ENCODE results near the gene PHF5A. TPM values are rescaled to one million over a fixed set of nuclear protein-coding genes. Genes with fewer than 3 reads are reported as not detected.
A peak's percentile ranks its signal among the peaks of the same experiment; 100 is the strongest.

Gene PHF5A
- total RNA-seq, 2 experiments from 2014 or later: 63.6 to 64.8 TPM

DNA sequence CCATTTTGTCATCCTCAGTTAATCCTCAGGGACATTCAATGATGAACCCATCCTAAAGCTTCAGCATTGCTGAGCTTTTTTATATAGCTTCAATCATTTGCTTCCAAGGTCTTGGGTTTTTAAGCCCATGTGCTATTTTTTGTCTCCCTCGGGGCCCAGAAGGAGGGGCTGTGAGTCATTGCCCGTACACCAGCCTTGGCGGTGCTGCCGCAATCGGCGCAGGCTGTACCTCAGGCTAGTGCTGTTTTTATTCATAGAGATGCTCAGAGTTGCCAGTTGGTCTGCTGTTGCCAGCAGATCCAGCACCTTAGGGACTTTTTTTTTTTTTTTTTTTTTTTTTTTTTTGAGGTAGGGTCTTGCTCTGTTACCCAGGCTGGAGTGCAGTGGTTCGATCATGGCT, 35.9 kb upstream of the PHF5A start:
- POLR2A ChIA-PET: no interaction called here
- Mint-ChIP-seq H3K9me3 (no peaks in the 10 kb centered on the region), H3K4me1 (no peaks in the 10 kb centered on the region), H3K27ac (no peak overlapping the region), H3K27me3 (no peaks in the 10 kb centered on the region), H3K36me3 (ENCODE audit: low read depth) (peaks cover 13% of the 10 kb centered on the region), H3K4me3 (no peak overlapping the region)
- CTCF ChIA-PET: interaction anchor here (1.8 to 3.1 kb wide), 2 partner anchors 48 to 100 kb away, joined by 4 to 9 read pairs; no protein-coding TSS in a partner anchor
- no peak for DNase-seq

DNA sequence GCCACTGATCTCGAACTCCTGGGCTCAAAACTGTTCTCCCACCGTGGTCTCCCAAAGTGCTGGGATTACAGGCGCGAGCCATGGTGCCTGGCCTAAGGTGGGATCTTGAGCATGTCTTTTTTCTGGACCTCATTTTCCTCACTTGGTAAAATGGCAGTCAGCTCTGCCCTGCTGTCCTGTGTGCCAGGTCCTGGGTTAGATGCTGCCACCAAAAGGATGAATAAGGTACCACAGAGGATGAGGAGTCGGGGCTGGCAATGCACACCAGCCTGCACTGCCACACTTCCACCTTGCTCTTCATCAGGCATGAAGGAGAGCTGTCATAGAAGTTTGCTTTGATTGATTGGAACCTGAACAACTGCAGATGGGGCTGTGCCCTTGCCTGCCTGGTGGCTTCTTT, 32.7 kb upstream of the PHF5A start:
- peaks cover 10% of the 10 kb centered on the region for H3K36me3 Mint-ChIP-seq (ENCODE audit: low read depth)
- H3K27me3 Mint-ChIP-seq: no peaks in the 10 kb centered on the region
- no peaks in the 10 kb centered on the region for H3K9me3 Mint-ChIP-seq
- DNase-seq: peak; percentile 37
- ChIA-PET CTCF (interaction anchor here (0.8 to 2.3 kb wide), 4 partner anchors 9 to 100 kb away, joined by 3 to 11 read pairs (median 4); no protein-coding TSS in a partner anchor), POLR2A (interaction anchor here (0.6 to 0.9 kb wide), 2 partner anchors 32 to 41 kb away, joined by 3 to 5 read pairs; partner anchors contain the start of genes ACO2 and PHF5A)
- no peaks in the 10 kb centered on the region for H3K4me1 Mint-ChIP-seq
- H3K4me3 Mint-ChIP-seq: no peak overlapping the region
- no peak overlapping the region for H3K27ac Mint-ChIP-seq

DNA sequence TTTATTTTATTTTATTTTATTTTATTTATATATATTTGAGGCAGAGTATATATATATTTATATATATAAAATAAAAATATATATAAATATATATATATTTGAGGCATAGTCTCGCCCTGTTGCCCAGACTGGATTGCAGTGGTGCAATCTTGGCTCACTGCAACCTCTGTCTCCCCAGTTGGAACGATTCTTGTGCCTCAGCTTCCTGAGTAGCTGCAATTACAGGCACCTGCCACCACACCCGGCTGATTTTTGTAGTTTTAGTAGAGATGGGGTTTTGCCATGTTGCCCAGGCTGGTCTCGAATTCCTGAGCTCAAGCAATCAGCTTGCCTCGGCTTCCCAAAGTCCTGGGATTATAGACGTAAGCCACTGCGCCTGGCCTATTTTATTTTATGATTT, 31.8 kb upstream of the PHF5A start:
- H3K9me3 Mint-ChIP-seq: no peaks in the 10 kb centered on the region
- POLR2A ChIA-PET: interaction anchor here (0.9 kb wide), 1 partner anchor 31 kb away, joined by 5 read pairs; the partner anchor contains the start of genes ACO2 and PHF5A
- no peak overlapping the region for H3K4me3 Mint-ChIP-seq
- DNase-seq: no peak
- H3K36me3 Mint-ChIP-seq (ENCODE audit: low read depth): peaks cover 10% of the 10 kb centered on the region
- no peaks in the 10 kb centered on the region for H3K27me3 Mint-ChIP-seq
- no peaks in the 10 kb centered on the region for H3K4me1 Mint-ChIP-seq
- CTCF ChIA-PET: interaction anchor here (0.6 to 2.3 kb wide), 3 partner anchors 34 to 97 kb away, joined by 3 to 11 read pairs (median 3); no protein-coding TSS in a partner anchor
- no peak overlapping the region for H3K27ac Mint-ChIP-seq

DNA sequence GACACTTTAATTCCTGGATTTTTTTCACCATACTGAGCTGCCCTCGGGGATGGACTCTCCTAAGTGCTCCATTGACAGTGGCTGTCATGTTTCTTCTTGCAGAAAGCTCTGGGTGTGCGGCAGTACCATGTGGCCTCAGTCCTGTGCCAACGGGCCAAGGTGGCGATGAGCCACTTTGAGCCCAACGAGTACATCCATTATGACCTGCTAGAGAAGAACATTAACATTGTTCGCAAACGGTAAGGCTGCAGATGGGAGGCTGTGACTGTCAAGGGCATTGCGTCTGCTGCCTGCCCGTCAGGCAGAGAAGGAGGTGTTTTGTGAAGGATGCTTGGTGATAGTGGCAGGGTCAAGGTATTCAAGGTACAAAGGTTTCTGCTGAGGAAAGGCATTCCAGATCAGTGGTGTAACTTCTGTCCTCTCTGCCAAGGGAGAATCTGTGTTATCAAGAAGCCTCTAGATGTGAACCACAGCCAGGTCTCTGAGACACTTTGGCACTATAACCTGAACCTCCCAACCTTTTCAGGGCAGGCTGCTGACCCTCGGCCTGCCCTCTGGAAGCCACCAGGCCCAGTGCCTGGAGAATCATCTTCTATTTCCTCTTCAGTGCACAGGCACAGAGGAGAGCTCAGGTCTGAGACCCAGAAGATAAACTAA, 31.3 kb upstream of the PHF5A start:
- no peaks in the 10 kb centered on the region for H3K27me3 Mint-ChIP-seq
- H3K4me3 Mint-ChIP-seq: no peak overlapping the region
- no peaks in the 10 kb centered on the region for H3K4me1 Mint-ChIP-seq
- ChIA-PET CTCF (interaction anchor here (0.6 to 2.3 kb wide), 2 partner anchors 96 to 245 kb away, joined by 3 to 11 read pairs; no protein-coding TSS in a partner anchor), POLR2A (no interaction called here)
- no peak for DNase-seq
- H3K27ac Mint-ChIP-seq: no peak overlapping the region
- H3K36me3 Mint-ChIP-seq (ENCODE audit: low read depth): peaks cover 10% of the 10 kb centered on the region
- H3K9me3 Mint-ChIP-seq: no peaks in the 10 kb centered on the region

DNA sequence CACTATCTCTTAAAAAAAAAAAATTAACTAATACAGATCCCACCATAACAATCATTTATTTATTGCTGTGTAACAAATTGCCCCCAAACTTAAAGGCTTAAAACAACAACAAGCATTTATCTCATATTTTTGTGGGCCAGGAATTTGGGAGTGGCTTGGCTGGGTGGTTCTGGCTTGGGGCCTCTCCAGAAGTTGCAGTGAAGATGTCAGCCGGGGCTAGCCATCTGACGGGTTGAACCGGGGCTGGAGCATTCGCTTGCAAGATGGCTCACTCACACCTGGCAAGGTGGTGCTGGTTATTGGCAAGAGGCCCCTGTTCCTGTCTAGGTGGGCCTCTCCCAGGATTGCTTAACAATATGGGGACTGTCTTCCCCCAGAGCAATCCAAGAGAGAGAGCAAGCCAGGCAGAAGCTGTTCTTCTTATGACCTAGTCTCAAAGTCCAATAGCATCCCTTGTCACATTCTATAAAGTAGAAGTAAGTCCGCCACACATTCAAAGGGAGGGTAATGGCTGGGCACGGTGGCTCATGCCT, 29.9 kb upstream of the PHF5A start:
- Mint-ChIP-seq H3K36me3 (ENCODE audit: low read depth) (peaks cover 8% of the 10 kb centered on the region), H3K9me3 (no peaks in the 10 kb centered on the region), H3K27ac (no peak overlapping the region), H3K4me3 (no peak overlapping the region), H3K4me1 (no peaks in the 10 kb centered on the region), H3K27me3 (no peaks in the 10 kb centered on the region)
- POLR2A ChIA-PET: no interaction called here
- no peak for DNase-seq
- CTCF ChIA-PET: interaction anchor here (0.6 kb wide), 2 partner anchors 581 to 945 kb away, joined by 3 read pairs; no protein-coding TSS in a partner anchor

DNA sequence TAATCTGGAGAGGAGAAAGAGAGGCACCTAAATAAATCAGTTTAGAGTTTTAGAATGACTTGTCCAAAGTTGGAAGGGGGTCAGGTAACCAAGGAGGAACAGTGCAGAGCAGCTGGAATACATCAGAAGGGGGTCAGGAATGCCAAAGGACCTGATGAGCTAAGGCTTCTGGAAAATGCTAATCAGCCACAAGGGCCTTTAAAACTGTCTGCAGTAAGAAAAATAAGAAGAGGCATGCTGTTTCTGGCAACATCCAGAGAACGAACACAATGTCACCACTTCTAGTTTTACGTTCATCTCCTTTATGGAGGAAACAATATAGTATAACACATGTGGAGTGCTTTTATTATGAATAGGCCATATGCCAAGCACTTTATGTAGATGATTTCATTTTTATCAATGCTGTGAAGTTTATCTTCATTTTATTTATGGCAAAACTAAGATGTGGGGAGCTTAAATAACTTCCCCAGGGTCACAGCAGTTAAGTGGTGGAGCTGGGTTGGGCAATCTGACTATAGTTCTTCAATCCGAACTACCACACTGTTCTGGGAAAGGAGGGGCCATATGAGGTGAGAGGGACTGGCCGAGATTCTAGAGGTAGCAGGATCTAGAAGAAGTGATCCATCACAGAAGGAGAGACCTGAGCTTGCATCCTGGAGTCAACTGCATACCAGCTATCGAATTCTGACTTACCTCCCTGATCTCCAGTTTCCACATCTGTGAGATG, 23.0 kb upstream of the PHF5A start:
- ChIA-PET CTCF (interaction anchor here (0.5 to 2.0 kb wide), 5 partner anchors 10 to 711 kb away, joined by 3 to 5 read pairs (median 4); no protein-coding TSS in a partner anchor), POLR2A (no interaction called here)
- Mint-ChIP-seq H3K27me3 (no peaks in the 10 kb centered on the region), H3K27ac (no peak overlapping the region), H3K9me3 (no peaks in the 10 kb centered on the region), H3K36me3 (ENCODE audit: low read depth) (no peaks in the 10 kb centered on the region), H3K4me1 (peaks cover 6% of the 10 kb centered on the region), H3K4me3 (no peak overlapping the region)
- no peak for DNase-seq

DNA sequence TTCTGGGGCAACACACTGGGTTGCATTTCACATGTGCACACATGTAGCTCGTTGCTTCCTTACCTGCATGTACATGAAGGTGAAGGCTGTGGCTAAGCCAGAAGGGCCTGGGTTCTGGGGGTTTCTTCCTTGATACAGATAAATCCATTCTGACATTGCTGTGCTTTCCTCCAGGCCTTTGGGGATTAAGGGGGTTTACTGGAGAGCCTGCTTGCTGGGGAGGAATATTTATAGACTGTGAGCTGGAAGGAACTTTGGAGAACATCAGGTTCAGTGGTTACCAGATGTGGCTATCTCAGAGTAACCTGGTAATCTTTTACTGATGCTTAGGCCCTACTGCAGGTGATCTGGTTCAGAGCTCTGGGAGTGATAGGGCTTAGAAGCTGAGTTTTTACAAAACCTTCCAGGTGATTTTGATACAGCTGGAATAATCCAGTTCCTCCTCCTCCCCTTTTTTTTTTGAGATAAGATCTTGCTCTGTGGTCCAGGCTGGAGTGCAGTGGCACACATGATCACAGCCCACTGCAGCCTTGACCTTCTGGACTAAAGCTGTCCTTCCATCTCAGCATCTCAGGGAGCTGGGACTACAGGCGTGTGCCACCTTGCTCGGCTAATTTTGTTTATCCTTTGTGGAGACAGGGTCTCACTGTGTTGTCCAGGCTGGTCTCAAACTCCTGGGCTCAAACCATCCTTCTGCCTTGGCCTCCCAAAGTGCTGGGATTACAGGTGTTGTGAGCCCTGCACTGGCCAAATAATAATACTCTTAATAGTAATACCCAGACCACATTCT, 20.3 kb upstream of the PHF5A start:
- Mint-ChIP-seq H3K36me3 (ENCODE audit: low read depth) (no peaks in the 10 kb centered on the region), H3K4me3 (no peak overlapping the region), H3K27me3 (no peaks in the 10 kb centered on the region), H3K4me1 (peaks cover 18% of the 10 kb centered on the region), H3K9me3 (no peaks in the 10 kb centered on the region), H3K27ac (no peak overlapping the region)
- ChIA-PET CTCF (interaction anchor here (0.6 to 1.5 kb wide), 3 partner anchors 20 to 99 kb away, joined by 3 to 4 read pairs (median 3); partner anchors contain the start of genes ACO2 and PHF5A), POLR2A (no interaction called here)
- no peak for DNase-seq

DNA sequence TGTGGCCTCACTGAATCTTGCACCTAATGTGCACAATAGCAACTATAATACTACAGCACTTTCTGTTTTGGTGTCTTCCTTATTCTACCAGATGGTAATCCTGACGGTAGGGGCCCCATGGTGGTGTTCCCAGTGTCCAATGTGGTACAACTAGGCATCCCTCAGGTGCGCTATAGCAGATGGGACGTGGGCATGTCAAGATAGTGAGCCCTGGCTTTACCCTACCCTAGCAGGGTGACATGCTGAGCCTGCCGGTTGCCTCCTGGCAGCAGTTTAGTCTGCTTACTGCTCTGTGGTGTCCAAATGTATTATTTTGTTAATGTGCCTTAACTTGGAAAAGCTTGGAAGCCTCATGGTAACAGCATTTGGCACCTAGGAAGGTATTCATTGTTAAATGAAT, 19.6 kb upstream of the PHF5A start:
- ChIA-PET POLR2A (no interaction called here), CTCF (interaction anchor here (1.5 kb wide), 1 partner anchor 19 kb away, joined by 4 read pairs; the partner anchor contains the start of genes ACO2 and PHF5A)
- DNase-seq: no peak
- Mint-ChIP-seq H3K9me3 (no peaks in the 10 kb centered on the region), H3K27ac (no peak overlapping the region), H3K27me3 (no peaks in the 10 kb centered on the region), H3K4me3 (no peak overlapping the region), H3K36me3 (ENCODE audit: low read depth) (no peaks in the 10 kb centered on the region), H3K4me1 (peaks cover 19% of the 10 kb centered on the region)

DNA sequence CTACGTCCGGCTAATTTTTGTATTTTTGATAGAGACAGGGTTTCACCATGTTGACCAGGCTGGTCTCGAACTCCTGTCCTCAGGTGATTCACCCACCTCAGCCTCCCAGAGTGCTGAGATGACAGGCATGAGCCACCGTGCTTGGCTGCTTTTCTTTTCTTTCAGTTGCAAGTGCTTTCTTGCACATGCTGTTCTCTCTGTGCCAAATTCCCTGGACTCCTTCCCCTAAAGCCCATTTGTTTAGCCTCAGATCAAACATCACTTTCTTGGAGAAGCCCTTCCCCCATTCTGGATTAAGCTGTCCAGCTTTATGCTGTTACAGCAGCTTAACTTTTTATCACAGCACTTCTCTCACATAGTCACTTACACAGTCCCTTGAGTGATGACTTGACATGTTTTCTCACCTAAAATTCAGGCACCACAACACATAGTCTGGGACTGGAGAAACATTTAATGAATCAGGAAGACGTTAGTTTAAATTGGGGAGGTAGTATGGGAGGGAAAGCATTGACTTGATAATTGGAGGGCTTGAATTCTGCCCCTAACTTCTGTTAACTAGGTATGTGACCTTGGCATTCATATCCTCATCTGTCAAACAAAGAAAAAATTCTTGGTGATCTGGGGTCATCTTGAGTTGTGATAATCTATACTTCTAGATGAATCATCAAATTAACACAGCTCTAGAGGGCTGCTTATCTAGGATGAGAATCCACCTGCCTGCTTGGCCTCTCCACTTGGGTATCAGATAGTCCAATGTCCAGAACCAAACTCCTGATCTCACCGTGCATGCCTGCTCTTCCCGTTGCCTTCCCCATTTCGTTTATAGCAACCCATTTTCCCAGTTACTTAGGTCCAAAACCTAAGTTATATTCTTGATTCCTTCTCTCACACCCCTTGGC, 18.8 kb upstream of the PHF5A start:
- Mint-ChIP-seq H3K27me3 (no peaks in the 10 kb centered on the region), H3K4me3 (no peak overlapping the region), H3K27ac (no peak overlapping the region), H3K4me1 (peaks cover 22% of the 10 kb centered on the region), H3K9me3 (no peaks in the 10 kb centered on the region), H3K36me3 (ENCODE audit: low read depth) (no peaks in the 10 kb centered on the region)
- CTCF ChIA-PET: interaction anchor here (1.3 to 1.5 kb wide), 2 partner anchors 19 to 30 kb away, joined by 3 to 4 read pairs; partner anchors contain the start of genes ACO2 and PHF5A
- DNase-seq: no peak
- POLR2A ChIA-PET: no interaction called here

DNA sequence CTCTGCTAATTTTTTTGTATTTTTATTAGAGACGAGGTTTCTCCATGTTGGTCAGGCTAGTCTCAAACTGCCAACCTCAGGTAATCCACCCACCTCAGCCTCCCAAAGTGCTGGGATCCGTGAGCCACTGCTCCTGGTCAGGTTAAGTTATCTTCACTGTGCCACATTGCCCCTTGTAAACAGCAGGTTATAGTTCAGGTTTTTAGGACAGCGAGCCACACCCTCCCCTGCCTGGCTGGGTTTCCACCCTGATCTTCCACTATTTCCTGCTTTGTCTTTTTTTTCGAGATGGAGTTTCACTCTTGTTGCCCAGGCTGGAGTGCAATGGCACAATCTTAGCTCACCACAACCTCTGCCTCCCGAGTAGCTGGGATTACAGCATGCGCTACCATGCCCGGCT, 16.5 kb upstream of the PHF5A start:
- no peak for DNase-seq
- Mint-ChIP-seq H3K9me3 (no peaks in the 10 kb centered on the region), H3K4me1 (peaks cover 22% of the 10 kb centered on the region), H3K4me3 (no peak overlapping the region), H3K27ac (no peak overlapping the region), H3K36me3 (ENCODE audit: low read depth) (no peaks in the 10 kb centered on the region), H3K27me3 (no peaks in the 10 kb centered on the region)
- ChIA-PET CTCF (no interaction called here), POLR2A (no interaction called here)

DNA sequence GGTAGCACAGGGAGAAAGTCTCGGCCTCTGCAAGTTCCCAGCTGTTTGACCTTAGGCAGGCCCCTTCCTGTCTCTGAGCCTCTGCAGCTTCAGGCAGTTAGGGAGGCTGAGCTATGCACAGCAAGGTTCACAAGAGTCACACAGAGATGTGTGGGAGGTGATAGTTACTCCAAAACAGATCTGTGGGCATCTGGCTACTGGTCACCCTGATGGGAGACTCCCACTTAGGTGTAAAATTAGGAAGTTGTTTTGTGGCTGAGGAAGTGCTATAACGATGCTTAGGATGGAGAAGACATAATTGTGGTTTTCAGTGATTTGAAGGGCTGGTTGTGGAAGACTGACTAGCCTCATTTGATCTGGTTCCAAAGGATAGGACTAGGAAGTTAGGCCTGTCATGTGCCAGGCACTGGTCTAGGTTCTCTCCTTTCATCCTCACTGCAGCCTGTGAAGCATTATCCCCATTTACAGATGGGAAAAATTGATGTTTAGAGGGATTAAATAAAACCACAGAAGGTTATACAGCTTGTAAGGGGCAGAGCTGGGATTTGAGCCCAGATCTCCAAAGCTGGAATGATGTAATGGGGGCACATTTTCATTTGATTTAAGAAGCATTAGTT, 13.9 kb upstream of the PHF5A start:
- H3K27ac Mint-ChIP-seq: peak overlapping the region; percentile 11
- POLR2A ChIA-PET: interaction anchor here (0.5 kb wide), 1 partner anchor 196 kb away, joined by 3 read pairs; the partner anchor contains the start of gene RANGAP1
- H3K9me3 Mint-ChIP-seq: no peaks in the 10 kb centered on the region

More for the DNA sequence above, 13.9 kb upstream of the PHF5A start:
- Mint-ChIP-seq H3K27me3 (no peaks in the 10 kb centered on the region), H3K4me3 (no peak overlapping the region), H3K36me3 (ENCODE audit: low read depth) (no peaks in the 10 kb centered on the region), H3K4me1 (peaks cover 20% of the 10 kb centered on the region)
- CTCF ChIA-PET: interaction anchor here (0.6 kb wide), 1 partner anchor 90 kb away, joined by 5 read pairs; no protein-coding TSS in a partner anchor
- no peak for DNase-seq
